ENCODE data around the gene USP24. TPM values are rescaled to one million over a fixed set of nuclear protein-coding genes. Genes with fewer than 3 reads are reported as not detected.
A peak's percentile ranks its signal among the peaks of the same experiment; 100 is the strongest.

Gene USP24
- total RNA-seq, 1 experiment from 2014 or later: 35.3 TPM

DNA sequence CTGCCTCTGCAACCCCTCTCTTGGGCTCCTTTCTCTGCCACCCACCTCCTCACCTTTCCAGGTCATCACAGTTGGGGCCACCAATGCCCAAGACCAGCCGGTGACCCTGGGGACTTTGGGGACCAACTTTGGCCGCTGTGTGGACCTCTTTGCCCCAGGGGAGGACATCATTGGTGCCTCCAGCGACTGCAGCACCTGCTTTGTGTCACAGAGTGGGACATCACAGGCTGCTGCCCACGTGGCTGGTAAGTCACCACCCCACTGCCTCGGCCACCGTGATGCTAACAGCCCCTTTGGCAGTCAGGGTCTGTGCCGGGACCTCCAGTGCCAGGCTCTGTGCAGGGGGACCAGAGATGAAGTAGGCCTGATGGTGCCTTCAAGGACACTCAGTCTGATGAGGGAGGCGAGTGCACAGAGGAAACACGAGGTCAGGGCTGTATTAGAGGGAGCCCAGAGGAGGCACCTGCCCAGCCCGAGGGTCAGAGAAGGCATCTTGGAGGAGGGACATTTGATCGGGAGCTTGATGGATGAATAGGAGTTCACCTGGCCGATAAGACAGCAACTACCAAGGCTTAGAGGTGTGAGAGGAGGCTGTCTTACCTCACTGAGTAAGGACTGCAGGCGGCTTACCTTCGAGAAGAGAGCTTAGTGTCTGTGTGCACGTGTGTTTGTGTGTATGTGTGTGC, 157.8 kb downstream of the USP24 start:
- H3K23me2 ChIP-seq (ENCODE audit: insufficient read length, low read depth, low read length, poor library complexity, severe bottlenecking): no peaks in the 10 kb centered on the region
- no CpG with 5 or more reads among the region's 15 CpGs for WGBS (ENCODE audit: extremely low coverage, insufficient read length, low lambda C conversion rate)

More for the DNA sequence above, 157.8 kb downstream of the USP24 start:
- H3K27me3 ChIP-seq (ENCODE audit: insufficient read depth, low read length): no peaks in the 10 kb centered on the region
- Mint-ChIP-seq H3K27me3 (ENCODE audit: low read depth) (no peaks in the 10 kb centered on the region), H3K4me3 (no peak overlapping the region; a peak in 1 of 5 replicates), H3K27ac (peak overlapping the region in 2 of 3 experiments; percentile 22 to 48; a peak in 2 of 7 replicates), H3K36me3 (ENCODE audit: insufficient read depth in 1 of 3, low read depth in 3 of 3) (peaks cover 16 to 73% (median 40%) of the 10 kb centered on the region in 3 experiments; a peak in 6 of 7 replicates), H3K4me1 (no peaks in the 10 kb centered on the region), H3K9me3 (no peaks in the 10 kb centered on the region)
- H3K56ac ChIP-seq (ENCODE audit: insufficient read length, low read depth, low read length): no peak overlapping the region
- DNase-seq: peak; percentile 25
- no peak overlapping the region for H3K23ac ChIP-seq (ENCODE audit: insufficient read length, low read depth, low read length)
- H3K18ac ChIP-seq (ENCODE audit: insufficient read length, low read depth, low read length): no peak overlapping the region
- H3K9ac ChIP-seq (ENCODE audit: extremely low read depth, insufficient read length, low read length): no peak overlapping the region
- H3K79me2 ChIP-seq (ENCODE audit: insufficient read depth, low read length): no peaks in the 10 kb centered on the region
- H2BK15ac ChIP-seq (ENCODE audit: low read depth, low read length): no peak overlapping the region
- no peaks in the 10 kb centered on the region for H3K4me1 ChIP-seq (ENCODE audit: insufficient read depth, low read length)
- H3K4ac ChIP-seq (ENCODE audit: low read depth, low read length): no peak overlapping the region
- no peak overlapping the region; the same call in 1 of the 2 replicates for H3K14ac ChIP-seq (ENCODE audit: insufficient read depth, low read length)
- H2AFZ ChIP-seq (ENCODE audit: low read length): no peak overlapping the region
- no peak overlapping the region for H4K91ac ChIP-seq (ENCODE audit: insufficient read length, low read depth, low read length)
- H3K4me2 ChIP-seq (ENCODE audit: insufficient read depth, insufficient read length, low read length): no peak overlapping the region
- H4K20me1 ChIP-seq (ENCODE audit: control insufficient read depth, insufficient read depth, insufficient read length): peaks cover 4% of the 10 kb centered on the region
- no peak overlapping the region for H3T11ph ChIP-seq (ENCODE audit: low read length)
- H4K8ac ChIP-seq (replicated peaks; ENCODE audit: insufficient read length, low read depth, low read length): no peak overlapping the region
- no peaks in the 10 kb centered on the region for H3K9me3 ChIP-seq (ENCODE audit: control insufficient read depth, low read depth, low read length)
- no peak overlapping the region for H2BK5ac ChIP-seq (ENCODE audit: insufficient read length, low read length)
- no peak overlapping the region for H2BK120ac ChIP-seq (ENCODE audit: low read depth, low read length, poor library complexity, severe bottlenecking)
- TF ChIP-seq, protein P1, sequence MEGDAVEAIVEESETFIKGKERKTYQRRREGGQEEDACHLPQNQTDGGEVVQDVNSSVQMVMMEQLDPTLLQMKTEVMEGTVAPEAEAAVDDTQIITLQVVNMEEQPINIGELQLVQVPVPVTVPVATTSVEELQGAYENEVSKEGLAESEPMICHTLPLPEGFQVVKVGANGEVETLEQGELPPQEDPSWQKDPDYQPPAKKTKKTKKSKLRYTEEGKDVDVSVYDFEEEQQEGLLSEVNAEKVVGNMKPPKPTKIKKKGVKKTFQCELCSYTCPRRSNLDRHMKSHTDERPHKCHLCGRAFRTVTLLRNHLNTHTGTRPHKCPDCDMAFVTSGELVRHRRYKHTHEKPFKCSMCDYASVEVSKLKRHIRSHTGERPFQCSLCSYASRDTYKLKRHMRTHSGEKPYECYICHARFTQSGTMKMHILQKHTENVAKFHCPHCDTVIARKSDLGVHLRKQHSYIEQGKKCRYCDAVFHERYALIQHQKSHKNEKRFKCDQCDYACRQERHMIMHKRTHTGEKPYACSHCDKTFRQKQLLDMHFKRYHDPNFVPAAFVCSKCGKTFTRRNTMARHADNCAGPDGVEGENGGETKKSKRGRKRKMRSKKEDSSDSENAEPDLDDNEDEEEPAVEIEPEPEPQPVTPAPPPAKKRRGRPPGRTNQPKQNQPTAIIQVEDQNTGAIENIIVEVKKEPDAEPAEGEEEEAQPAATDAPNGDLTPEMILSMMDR (conservative IDR thresholded peaks at IDR 0.05): no peak
- no peak overlapping the region for H3K27ac ChIP-seq (ENCODE audit: insufficient read length, low read depth, low read length)
- no peak overlapping the region for H4K5ac ChIP-seq (ENCODE audit: insufficient read length, low read depth, low read length)
- no peak overlapping the region for H2BK12ac ChIP-seq (ENCODE audit: insufficient read length, low read depth, low read length)
- no peak overlapping the region for H2BK20ac ChIP-seq (ENCODE audit: low read depth, low read length, poor library complexity, severe bottlenecking)
- H3K79me1 ChIP-seq (ENCODE audit: insufficient read depth, low read depth, low read length, poor library complexity, severe bottlenecking): no peaks in the 10 kb centered on the region
- no peak overlapping the region for H2AK5ac ChIP-seq (ENCODE audit: insufficient read length, low read length)

Data from H9 (cell line).